ENCODE data around the gene GLI3.

DNA sequence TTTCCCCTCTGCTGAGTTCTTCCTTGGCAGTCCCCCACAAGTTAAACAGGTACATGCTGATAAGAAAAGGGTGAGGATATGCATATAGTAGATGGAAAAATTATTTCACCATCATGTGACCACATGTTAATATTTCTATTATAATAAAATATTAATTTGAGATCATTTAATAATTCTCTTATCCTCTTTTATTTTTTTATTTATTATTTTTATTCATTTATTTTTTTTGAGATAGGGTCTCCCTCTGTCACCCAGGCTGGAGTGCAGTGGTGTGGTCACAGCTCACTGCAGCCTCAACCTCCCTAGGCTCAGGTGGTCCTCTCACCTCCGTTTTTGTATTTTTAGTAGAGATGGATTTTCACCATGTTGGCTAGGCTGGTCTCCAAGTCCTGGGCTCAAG, 11.6 kb upstream of the GLI3 start:
- TF ChIP-seq TAF1 (IDR thresholded peaks at IDR 0.05; ENCODE audit: borderline replicate concordance, insufficient read depth, low read length) (no peak), POLR2AphosphoS5 (IDR thresholded peaks at IDR 0.05; ENCODE audit: low read depth, low read length) (no peak)
